Activated CD4-positive, alpha-beta T cell treated with anti-CD3 and anti-CD28 coated beads for 48 hours (primary cell): ENCODE data around the gene ST6GALNAC6.

Experiments
- DNase-seq: peaks from one replicate; pipeline ENCODE4 v3.0.0-alpha.2; 2020

ST6GALNAC6 gene

DNA sequence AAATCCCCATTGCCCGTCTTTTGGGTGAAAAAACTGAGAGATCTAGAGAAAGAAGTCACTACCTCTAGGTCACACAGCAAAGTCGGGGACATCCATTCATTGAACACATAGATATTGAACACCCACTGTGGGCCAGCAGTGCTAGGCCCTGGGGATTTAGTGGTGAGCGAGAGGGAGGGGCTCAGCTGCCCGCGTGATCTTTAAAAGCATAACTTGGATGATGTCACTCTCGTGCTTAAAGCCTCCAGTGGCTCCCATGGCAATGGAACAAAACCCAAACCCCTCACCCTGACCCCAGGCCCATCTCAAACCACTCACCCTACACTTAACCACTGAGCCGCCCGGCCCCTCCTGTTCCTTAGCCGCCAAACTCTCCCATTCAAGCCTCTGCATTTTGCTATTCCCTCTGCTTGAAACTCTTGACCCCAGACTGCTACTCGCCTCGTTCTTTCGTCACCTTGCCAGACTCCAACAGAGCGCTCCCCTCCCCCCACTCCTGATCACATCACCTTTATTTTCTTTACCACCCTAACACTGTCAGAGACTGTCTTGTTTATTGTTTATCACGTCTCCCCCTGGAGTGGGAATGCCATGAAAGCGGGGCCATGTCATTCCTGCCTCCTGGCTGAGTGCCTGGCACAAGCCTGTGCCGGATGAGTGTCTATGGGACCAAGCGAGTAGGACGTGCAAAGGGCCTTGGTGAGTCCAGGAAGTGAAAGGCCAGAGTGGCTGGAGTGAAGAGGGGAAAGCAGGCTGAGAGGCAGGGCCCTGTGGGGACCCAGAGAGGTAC lies 31.9 kb upstream of the ST6GALNAC6 start:
- DNase-seq: no peak

DNA sequence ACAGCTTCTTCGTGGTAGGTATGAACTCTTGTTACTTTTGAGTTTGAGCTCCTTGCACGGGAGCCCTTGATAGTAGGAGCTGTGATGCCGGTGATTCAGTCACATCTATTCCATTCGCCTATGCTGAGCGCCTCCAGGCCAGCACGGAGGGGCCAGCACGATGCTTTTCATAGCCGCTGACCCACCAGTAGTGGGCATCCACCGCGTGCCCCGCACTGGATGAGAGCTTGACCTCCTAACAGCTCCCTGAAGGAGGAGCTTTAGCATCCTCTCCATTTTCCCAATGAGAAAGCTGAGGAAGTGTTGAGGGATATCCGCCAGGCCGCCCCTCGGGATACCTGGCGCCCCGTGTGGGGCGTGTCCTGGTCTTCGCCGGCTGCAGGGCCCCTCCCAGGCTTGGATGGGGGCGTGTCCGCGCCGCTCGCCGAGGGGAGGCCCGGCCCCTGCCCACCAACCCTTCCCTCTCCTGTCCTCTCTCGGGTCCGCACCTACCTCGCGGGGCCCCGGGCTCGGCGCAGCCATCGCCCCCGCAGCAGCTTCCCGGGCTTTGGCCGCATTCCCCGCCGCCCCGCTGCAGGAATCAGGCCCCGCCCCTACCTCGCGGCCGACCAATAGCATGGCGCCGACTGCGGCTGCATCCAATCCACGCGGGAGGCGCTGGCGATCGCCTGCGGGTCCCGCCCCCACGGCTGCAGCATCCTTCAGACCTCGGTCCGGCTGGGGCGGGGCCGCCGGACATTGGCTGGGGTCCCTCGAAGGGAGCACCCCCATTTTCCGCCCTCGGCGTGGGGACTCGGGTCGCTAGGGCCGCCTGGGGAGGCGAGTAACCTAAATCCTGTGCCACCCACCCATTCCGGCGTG lies 31.1 kb upstream of the ST6GALNAC6 start, which contains the start of gene PIP5KL1:
TSS of gene PIP5KL1 (minus strand) at position 547 of the 861 bp plus-strand sequence. CDS start at position 522, 25 bp downstream.
- DNase-seq: peak; percentile 79

GRCh38 chr9:127929625-127929979 lies 30.2 kb upstream of the ST6GALNAC6 start:
- DNase-seq: no peak

DNA sequence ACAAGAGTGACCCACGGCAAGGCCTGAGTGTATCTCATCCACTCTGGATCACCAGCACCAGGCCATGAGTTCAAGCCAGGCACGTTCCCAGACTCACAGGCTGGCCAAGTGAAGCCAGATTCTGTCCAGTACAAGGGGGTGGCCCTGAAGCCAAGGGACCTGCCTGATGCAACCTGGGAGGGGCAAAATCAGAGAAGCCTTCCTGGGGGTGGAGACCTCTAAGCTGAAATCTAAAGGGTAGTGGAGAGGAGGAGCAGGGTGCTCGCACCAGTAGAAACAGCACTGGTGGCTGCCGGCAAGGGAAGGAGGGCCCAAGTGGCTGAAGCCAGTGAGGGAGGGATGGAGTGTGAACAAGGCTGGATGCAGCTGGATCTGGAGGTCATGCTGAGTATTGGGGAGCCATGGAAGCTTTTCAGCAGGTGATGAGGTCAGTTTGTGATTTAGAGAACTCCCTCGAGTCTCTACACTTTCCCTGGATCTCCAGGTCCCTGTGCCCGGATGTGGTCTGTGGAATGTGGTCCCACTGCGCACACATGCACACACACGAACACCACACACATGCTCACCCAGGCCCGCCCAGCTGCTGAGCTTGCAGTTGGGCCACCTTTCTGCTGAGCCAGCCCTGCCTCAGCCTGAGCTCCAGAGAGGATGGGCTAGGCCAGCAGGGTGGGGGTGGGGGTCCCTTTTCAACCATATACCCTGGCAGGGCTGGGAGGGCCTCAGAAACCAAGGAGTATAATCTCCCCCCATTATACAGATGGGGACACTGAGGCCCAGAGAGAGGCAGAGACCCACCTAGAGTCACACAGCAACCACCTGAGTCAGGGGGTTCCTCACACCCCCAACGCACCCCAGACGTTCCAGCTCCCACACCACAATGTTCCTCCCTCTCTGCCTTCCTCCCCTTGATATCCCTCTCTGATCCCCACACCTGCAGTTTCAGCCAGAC lies 29.5 kb upstream of the ST6GALNAC6 start:
- DNase-seq: no peak

- DNase-seq: no peak
These were observed 28.7 kb upstream of the ST6GALNAC6 start for GRCh38 chr9:127927988-127928675.

- DNase-seq: peak; percentile 80
These were observed 28.0 kb upstream of the ST6GALNAC6 start for GRCh38 chr9:127927201-127927987.

DNA sequence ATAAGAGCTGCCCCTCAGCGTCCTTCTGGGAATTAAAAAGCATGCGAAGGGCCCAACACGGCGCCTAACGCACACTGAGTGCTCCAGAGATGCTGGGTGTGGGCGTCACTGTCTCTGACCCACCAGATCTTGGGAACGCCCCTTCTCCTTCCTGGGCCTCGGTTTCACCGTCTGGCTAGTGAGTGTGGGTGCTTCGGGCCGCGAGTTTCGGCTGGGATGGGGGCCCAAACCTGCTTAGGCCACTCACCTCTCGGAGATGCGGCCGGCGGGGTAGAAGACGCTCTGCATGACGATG lies 27.4 kb upstream of the ST6GALNAC6 start:
- DNase-seq: no peak

DNA sequence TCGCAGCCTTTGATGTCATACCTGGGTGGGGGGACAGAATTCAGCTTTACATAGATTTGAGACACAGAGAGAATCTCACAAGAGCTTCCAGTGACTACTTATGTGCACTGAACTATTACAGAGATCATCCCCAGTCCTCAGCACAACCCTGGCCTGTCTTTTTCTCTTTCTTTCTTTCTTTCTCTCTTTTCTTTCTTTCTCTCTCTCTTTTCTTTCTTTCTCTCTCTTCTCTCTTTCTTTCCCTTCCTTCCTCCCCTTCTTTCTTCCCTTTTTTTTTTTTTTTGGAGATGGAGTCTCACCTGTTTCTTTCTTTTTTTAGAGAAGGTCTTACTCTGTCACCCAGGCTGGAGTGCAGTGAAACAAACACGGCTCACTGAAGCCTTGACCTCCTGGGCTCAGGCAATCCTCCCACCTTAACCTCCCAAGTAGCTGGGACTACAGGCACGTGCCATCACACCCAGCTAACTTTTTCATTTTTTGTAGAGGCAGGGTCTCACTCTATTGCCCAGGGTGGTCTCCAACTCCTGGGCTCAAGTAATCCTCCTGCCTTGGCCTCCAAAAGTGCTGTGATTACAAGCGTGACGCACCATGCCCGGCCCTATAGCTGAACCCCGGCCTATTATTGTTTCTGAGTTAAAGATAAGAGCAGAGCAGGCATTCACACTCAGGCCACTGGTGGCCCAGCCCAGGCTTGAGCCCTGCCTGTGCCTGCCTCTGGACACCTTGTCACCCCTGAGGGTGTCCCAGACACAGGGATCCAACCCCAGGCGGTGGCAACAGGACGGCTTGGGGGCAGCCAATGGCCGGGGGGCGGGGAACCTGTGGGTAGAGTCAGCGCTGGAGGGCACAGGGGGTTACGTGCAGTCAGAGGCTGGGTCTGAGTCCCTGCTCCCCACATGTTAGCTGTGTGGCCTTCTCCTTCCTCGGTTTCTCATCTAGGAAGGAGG lies 26.8 kb upstream of the ST6GALNAC6 start:
- DNase-seq: no peak

- DNase-seq: no peak
These were observed 25.5 kb upstream of the ST6GALNAC6 start for GRCh38 chr9:127924736-127925444.

GRCh38 chr9:127923771-127924170 lies 24.4 kb upstream of the ST6GALNAC6 start:
- DNase-seq: no peak

- no peak for DNase-seq
These were observed 23.6 kb upstream of the ST6GALNAC6 start for GRCh38 chr9:127923046-127923445.

DNA sequence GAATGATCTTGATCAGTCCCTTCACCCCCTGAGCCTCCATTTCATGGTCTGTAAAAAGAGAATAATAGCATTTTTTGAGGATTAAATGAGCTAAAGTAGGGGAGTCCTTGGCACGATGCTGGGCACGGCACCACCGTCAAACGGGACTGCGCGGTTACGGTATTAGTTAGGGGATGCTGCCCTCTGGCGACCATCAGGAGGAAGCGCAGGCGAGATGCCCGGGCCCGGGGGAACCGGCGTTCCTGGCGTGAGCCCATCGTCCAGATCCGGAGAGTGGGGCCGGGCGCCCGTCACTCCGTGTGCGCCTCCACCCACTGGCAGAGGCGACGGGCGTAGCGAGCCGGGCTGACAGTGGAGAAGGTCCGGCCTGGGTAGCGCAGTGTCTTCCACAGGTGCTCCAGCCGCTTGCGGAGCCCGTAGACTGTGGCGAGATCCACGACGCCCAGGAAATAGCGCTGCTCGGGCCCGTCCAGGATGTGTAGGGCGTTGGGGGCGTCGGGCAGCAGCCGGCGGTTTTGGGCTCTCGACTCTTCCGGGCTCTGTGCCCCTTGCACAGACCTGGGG lies 22.2 kb upstream of the ST6GALNAC6 start:
- peak; percentile 85 for DNase-seq

DNA sequence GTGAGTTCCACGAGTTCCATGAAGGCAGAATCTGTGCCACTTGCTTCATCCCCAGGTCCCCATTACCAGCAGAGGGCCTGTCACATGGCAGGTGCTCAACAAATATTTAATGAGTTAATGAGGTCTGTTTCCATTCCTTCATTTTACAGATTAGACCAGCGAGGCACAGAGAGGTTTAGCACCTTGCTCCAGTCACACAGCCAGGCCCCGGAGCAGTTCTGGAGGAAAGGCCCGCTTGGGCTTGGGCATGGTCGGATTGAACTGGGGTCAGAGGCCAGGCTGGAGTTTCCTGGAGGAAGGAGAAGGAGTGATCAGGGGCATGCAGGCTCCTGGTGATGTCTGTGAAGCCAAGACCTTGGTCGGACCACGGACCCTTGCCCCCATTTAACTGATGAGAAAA lies 21.4 kb upstream of the ST6GALNAC6 start:
- DNase-seq: no peak

DNA sequence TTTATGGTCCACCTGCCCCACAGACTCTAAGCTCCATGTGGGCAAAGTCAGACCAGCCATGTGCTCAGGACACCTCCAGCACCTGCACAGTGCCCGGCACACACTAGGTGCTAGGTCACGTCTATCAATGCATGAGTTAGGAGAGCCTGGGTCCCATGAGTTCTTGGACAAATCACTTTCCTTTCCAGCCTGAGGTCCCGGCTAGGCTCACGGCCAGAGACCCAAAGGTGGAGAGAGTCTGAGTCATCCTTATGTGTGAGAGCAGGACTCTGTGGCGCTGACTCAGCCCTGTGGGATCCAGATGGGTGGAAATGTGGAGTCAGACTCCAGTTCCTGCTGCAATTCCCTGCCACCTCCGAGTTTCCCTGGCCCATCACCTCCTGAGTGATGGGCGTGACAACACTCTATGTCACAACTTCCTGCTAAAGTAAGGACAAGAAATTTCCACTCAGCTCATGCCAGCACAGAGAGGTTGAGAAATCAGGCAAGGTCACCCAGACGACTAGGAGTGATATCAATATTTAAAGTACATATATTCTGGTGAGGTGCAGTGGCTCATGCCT lies 19.9 kb upstream of the ST6GALNAC6 start:
- DNase-seq: peak; percentile 60

GRCh38 chr9:127918183-127919107 lies 19.0 kb upstream of the ST6GALNAC6 start:
- no peak for DNase-seq

GRCh38 chr9:127917603-127918002 lies 18.2 kb upstream of the ST6GALNAC6 start:
- no peak for DNase-seq

DNA sequence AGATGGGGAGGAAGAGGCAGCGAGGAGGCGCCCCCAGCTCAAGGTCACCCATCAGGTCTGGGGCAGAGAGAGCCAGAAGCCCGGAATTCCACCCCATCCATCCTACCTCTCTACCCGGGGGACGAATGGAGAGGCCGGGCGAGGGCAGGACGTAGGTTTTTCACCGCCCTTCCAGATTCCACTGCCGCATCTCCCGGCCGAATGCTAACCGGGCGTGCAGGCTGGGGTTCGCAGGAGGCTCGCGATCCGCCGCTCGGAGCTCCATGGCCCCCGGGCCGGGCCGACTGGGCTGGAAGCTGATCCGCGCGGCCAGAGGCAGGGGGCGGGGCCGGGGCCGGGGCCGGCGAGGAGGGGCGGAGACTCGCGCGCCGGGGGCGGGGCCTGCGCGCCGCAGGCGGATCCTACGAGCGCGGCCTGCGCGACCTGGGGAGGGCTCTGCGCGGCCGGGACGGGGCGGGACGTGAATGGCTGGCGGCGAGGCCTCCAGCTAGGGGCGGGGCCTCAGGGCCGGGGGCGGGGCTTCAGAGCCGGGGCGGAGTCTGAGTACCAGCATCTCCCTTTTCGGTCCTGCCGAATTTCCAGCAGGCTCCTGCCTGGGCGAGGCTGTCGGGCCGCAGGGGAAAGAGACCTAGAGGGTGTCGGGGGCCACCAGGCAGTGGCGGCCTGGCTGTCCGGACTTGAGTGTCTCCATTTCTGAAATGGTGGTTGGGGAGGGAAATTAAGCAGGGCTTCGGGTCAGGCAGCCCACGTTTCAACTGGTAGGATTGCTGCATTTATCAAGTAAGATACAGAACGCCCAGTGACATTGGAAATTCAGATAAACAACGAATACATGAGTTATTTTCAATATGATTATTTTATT lies 17.5 kb upstream of the ST6GALNAC6 start, which contains the start of gene ST6GALNAC4:
TSS of gene ST6GALNAC4 (minus strand) at position 322 of the 862 bp plus-strand sequence. CDS start 622 bp downstream, outside the sequence.
- peak; percentile 95 for DNase-seq
